Right renal cortex interstitium (tissue), 3 donors: ENCODE measurements around the gene PDZRN4. TPM values are rescaled to one million over a fixed set of nuclear protein-coding genes. Genes with fewer than 3 reads are reported as not detected.
A peak's percentile ranks its signal among the peaks of the same experiment; 100 is the strongest.

Experiments
- DNase-seq, 3 donors: peaks; one replicate each; pipeline ENCODE4 v3.0.0-alpha.2; 2013; ENCODE audit warnings: low read depth in 3 of 3, low spot score in 2 of 3
- polyA plus RNA-seq, 3 donors: library from polyadenylated mRNA; unstranded; fragments of 120-200 nt; gene quantifications; one replicate each; pipeline ENCODE4 v1.2.1, GENCODE V29; 2013; ENCODE audit not compliant: insufficient read length in 3 of 3

Gene PDZRN4
- polyA plus RNA-seq, 3 donors: 4.8 to 7.0 (median 5.7) TPM

DNA sequence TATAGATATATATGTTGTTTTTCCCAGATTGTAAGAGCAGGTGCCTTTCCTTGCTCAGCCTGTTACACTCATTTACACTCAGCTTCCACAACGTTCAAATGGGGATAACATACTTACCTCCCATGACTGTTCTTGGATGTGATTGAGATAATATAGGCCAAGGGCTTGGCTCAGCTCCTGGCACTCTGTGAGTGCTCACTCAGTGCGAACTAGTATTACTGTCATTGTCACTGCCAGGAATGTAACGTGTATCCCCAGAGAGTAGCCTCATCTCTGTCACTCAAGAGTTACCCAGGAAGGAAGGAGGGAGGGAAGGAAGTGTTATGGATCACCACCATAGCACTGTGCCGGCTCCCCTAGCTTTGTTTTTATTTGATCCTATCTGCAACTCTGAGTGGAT is 307.9 kb downstream of the PDZRN4 start:
- no peak for DNase-seq

DNA sequence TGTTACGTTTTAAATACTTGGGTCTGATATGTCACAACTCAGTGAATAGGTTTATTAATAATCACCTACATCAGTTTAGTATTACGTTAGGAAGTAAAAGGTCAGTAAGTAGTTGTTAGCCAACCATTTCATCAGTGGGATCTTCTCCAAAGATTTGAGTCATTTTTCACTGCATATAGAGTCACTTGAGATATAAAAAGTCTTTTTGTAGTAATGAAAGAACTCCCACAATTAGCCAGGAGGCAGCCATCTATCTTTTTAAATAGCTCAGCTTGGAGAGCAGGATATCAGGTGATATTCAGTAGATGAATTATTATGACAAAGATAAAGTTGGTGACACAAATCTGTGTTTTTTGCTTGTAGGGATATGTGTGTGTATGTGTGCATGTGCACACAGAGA is 309.3 kb downstream of the PDZRN4 start:
- DNase-seq: no peak

DNA sequence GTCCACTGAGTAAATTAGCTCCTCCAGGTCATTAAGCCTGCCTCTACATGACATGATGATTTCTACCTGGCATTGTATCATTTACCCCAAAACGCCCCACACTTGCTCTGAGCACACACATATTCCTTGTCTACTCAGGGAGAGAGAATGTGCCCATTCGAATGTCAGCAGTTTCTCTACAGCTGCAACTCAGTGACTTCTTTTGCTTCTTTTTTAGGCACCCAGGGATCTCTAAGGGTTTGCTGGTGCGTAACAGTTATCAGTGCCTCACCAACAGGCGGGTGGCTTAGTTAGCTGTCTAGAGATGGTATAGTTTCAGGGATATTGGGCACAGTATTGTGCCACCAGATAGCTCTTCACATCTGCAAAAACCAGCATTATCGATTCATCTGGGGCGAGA is 316.9 kb downstream of the PDZRN4 start:
- DNase-seq: no peak

DNA sequence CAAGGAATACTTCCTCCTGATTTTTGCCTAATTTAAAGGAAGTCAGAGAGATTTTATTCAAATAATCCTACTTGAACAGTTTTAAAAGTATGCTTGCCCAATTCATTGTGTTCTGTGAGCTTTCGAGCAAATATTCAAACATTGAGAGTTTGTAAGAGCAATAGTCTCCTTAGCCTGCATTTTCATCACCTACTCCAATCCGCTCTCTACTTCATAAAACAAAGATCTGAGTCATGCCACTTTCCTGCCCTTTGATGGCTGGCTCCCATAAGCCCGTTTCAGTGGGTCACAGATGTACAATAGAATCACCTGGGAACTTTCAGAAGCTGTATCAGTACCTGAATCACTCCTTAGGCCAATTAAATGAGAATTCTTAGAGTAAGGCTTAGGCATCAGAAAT is 319.2 kb downstream of the PDZRN4 start:
- no peak for DNase-seq

DNA sequence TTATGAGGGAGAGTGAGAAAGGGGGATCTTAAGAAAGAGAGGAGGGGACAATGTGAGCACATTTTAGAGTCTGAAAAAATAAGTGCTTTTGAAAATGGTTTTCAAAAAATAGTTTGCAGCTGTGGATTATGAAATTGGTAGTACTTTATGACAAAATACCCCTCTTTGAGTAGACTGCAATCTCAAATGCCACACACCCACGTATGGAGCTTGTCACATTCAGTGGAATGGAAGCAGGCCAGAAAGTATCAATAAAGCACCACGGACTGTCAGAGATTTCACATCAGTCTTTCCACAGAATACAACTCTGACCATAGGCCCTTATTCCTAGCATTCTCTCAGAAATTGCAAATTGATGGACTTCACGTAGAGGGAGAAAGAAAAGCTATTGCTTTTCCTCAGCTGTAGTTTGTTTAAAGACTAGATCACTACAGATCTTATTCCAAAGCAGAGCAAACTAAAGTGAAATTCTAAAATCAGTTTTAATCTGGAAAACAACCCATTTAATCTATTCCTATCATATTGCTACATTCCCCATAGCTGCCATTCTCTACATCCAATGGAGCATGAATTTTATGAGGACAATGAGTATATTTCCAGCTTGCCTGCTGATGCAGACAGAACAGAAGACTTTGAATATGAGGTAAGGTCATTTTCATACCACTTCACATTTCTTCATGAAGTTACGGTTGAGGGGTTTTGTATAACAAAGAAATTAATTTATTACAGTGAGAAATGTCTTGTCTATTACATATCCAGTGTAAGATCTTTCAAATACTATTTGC is 321.3 kb downstream of the PDZRN4 start:
- no peak for DNase-seq

DNA sequence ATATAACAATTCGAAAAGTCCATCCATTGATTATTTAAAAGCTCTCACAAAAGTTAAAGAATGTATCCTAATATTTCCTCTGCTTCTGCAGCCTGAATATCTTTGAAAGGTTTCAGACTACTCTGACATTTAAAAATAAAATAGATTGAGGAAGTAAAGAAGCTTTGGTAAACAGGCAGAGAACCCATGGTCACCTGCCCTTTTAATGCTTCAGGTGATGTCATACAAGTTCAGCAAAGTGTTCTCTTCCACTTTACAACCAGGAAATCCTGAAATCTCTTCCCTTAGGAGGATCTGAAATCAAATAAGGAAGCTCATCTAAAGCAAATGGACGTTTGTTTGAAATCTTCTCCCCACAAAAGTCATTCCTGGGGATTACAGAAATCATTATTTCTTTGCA is 322.4 kb downstream of the PDZRN4 start:
- DNase-seq: no peak

DNA sequence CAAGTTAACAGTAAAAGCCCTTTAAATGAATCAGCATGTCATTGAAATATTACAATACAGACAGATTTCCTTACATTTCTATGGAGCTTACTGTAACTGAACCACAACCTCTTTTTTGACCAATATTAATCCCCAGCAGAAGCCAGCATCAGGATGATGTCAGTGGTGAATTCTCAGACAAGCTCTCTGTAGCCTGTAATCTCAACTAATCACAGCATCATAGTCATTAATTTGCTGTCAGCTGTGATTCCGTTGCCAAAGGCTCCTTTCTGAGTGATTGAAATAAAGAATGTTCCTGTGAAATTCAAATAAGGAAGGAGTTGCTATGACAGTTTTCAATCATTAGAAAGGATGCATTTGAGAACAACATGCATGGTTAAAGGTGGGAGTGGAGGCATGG is 323.1 kb downstream of the PDZRN4 start:
- no peak for DNase-seq

DNA sequence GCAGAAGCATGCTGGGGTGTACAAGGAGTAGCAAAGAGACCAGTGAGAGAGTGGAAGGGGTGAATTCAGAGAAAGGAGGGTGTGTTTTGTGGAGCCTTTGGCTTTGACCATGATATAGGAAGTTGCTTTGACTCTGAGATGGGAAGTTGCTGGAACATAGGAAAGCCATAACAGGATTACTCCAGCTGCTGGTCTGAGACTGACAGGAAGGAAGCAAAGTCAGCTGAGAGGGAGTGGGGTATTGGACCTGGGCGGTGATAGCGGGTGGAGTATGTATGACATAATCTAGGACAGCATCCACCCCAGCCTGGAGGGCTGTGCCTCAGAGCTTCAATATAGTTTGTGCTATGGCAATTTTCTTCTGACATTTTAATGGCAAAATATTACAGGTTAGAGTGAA is 324.4 kb downstream of the PDZRN4 start:
- no peak for DNase-seq

DNA sequence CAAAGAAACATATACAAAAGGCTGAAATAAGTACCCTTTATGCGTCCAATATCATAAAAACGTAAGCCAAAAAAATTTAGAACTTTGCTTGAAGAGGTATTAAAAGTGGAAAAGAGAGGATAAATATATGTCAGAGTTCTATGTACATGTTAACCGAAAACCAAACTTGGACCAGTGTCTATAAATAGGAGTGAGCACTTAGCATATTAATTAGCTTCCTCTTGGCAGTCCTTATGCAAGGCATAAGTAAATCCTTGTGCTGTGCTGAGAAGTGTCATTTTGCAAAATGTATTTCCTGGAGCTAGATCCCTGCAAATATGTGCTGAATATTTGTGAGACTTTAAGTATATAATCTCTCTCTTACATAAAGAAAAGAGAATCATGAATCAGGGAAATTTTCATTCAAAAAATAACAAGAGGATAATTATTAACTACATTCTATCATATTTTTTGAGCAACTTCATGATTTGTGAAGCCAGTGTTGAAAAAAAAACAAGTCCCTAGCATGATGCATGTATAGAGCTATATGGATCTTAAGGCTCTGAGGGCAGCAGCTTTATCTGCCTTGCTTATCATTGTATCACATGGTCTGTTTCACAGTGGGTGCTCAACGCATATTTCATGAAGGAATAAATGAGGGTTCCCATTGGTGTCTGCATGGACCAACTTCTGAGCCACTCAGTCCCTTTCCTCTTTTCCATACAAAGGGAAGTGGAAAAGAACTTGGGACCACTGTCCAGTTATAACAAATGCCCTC is 326.1 kb downstream of the PDZRN4 start:
- DNase-seq: no peak

DNA sequence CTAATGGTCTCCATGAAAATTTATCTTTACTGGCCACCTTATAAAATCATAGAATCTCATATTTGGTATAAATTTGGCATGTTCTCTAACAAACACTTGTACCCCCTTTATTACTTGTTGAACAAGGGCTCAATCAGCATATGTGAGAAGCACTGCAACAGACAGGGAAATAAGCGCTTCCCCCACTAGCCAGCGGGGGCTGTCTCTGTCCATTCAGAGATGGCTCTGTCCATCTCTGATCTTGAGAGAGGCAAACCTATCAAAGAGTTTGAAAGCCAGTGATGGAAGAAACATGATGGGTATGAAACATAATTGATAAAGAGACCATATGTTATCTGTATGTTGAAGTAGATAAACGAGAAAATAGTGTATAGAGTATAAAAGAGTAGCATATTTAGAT is 326.8 kb downstream of the PDZRN4 start:
- no peak for DNase-seq

DNA sequence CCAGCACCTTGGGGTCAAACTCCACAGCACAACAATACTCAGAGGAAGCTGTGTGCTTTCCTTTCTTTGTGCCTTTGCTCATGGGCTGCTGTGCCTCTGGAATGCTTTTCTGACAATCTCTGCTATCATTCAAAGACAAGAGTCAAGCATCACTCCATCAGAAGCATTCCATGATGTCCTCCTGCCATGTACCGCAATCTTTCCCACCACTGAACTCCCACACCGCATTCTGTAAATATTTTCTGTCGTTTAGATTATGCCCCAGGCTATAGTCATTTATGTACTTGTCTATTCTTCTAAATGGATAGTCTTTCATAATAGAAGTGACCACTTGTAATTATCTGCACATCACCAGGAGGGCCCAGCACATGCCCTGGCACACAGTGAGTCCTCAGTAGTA is 327.8 kb downstream of the PDZRN4 start:
- no peak for DNase-seq

DNA sequence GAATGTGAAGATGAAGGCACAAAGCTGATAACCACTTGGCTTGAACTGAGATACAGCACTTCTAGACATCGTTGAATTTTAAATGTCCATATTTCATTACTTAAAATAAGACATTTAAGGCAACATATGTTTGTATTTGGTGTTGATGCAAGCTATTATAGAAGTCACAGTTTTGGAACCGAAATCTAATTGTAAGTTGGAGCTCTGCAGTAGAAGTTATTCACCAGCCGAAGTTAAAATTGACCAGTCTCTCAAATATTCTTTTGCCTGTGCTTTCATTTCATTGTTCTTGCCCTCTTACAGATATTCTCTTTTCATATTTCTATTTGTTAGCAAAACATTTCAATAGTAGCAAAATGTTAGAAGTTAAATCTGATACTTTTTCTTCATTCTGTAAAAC is 332.7 kb downstream of the PDZRN4 start:
- no peak for DNase-seq

DNA sequence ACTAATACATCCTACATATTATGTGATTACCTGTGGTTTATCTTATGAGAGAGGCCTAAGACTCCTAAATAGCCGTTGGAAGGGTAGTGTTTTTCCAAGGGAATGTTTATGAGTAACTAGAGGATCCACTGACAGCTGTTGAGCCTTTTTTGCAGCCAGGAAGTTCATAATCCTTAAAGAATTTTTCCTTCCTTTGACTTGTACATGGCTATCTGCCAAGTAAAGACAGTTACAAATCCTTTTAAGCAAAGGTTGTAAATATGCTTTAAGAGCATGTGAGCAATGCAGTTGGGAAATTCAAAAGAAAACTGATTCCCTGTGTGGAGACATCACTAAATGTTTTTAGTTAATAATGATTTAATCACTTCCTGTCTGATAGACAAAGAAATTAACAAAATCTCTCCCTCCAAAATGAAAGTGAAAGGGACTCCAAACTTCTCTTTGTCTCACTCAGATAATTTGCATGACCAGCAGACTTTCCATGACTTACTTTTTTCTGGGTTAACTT is 333.8 kb downstream of the PDZRN4 start:
- DNase-seq: peak; percentile 29 to 40 (median 30)

DNA sequence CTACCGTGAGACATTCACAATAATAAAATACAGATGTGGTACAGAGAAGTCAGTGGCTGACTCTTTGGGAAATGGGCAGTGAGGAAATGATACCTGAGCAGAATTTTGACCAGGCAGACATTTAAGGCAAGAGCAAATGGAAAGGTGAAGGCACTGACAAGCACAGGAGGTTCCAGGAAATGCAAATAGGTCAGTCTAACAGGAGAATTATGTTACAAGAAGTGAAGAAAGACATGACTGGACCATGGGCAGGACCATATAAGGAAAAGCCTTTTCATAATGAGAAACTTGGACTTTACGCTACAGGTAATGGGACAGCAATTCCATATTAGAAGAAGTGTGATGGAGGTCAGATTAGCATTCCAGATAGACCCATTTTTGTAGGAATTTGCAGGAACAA is 338.9 kb downstream of the PDZRN4 start:
- DNase-seq: no peak

DNA sequence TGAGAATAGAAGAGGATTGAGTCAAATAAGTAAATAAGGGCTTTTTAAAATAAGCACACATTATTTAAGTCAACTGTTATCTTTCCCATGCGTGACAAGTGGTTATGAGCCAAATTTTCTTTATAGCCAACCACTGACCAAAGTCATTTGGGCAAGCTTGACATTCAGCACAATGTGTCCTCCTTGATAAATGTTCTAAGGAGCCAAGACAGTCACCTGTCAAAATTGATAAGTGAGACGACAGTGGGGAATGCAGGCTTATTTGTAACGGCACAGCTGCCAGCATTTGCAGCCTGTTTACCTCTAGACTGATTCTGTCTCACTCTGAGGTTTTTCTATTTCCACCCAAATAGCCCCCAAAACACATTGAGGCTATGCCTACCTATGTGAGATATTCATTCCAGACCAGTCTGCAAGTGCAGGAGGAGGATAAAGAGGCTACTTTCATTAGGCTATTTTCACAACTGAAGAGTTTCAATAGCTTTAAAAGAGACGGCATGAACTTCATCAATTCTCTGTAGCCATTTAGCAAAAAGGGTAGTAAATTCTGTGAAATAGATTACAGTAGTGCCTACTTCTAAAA is 339.5 kb downstream of the PDZRN4 start:
- DNase-seq: no peak

DNA sequence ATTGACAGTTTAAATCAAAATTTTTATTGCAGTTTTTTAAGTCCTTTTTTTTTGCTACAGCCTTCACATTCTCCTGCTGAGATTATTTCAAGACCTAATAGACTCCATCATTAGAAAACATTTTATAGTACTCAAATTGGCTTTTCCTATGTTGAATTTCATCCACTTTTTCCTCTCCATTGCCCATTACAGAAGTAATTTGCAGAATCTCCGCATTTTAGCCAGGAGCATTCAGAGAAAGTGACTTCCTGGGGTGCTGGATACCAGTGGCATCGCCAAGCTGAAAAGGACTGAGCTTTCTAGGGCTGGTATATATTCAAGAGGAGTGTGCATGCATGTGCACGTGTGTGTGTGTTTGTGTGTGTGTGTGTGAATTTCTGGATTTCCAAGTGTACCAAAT is 340.8 kb downstream of the PDZRN4 start:
- no peak for DNase-seq

DNA sequence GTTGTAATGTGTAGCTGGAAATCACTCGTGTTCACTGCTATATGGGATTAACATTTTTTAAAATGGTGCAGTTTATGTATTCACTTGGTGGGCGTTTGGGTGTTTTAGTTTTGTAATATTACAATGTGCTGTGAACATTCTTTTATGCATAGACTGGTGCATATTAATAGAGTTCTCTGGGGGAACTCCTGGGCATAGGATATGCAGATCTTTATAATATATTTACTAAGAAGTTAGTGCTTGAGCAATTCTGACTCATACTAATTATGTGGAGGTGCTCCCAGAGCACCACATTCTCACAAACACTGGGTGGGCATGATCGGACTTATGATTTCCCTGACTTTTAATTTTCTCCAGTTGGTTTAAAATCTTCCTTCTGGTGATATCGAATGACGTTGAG is 342.3 kb downstream of the PDZRN4 start:
- no peak for DNase-seq

DNA sequence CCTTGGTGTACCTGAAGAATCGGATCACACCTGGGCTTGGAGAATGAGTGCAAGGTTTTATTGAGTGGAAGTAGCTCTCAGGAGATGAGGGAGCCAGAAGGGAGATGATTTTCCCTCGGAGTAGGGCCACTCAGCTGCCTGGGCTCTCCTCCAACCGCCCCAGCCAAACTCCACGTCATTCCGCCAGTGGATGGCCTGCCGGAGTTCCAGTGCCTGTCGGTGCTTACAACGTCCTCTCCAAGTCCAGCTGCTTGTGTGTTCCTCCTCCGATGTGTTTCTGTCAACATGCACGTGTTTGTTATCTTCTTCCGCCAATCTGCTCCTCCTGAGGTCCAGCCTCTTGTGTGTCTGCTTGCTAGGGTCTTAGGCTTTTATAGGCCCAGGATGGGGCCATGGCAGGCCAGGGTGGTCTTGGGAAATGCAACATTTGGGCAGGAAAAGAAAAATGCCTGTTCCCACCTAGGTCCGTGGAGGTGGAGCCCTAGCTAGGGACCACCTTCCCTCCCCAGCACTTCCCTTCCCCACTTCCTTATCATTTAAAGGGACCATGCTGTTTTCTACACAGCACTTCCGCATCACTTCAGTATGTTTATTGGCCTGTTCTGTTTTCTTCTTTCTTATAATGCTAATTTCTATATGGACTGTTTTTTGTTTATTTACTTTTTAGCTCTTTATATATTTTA is 343.2 kb downstream of the PDZRN4 start:
- DNase-seq: no peak

DNA sequence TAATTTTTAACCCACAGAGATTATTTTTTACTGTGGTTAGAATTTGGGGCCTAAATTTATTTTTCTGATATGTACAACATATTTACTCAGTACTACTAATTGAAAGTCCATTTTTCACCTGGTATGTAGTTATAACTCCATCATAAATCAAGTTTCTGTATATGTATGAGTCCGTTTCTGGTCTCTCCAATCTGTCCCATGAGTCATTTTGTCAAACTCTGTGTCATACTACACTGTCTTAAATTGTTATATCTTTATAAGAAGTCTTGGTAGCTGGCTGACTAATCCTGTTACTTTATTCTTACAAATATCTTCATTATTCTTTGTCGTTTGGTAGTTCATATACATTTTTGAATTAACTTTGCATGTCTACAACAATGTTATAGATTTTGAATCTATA is 344.0 kb downstream of the PDZRN4 start:
- DNase-seq: no peak

DNA sequence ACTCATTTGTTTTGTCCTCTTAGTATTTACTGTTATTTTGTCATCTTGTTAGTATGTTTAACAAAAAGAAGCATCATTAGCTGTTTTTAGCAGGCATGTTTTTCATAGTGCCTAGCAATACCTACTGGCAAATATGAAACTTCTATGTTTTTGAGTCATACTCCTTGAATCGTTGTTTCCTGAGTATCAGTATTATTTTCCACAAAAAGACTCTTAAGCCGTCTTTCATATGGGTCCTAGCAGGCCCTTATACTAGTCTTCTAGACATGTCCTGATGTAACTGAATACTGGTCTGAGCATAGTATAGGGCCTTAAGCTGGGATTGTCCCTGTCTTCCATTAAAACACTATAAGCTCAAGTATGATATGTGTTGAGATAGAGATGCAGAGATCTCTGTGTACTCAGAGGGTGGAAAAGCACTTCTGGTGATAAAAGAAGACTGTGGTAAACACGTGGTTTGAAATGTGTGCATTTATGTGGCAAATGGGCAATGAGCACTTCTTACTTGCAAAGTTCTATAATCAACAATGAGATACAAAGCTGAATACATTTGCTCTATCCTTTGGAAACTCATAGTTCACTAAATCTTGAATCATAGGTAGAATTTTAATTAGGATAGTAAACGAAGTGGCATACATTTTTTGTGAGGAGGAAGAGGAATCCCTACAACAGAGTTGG is 348.8 kb downstream of the PDZRN4 start:
- DNase-seq: no peak

DNA sequence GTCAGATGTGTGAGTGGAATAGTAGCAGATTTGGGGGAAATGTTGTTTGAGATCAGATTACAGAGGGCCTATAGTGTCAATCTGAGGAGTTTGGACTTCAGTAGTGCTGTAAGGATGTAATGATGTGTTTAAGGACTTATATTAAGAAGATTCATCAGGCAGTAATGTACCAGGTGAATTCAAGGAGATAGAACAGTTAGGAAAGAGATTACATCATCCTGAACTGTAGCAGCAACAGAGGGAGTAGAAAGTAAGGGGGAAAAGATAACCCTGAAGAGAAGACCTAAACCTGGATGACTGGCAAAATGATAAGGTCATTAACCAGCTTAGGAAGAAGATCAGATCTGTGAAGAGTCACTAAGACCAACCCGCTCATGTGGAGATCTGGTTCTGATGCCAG is 349.4 kb downstream of the PDZRN4 start:
- DNase-seq: no peak
